Prostate gland (tissue), 2 donors: ENCODE results near the gene FAM222A.

Experiments
- CTCF ChIP-seq, 4 experiments: fragments of 200-600 bp in 2 of 4; fragments of 450-650 bp in 2 of 4; sonication (generic) in 2 of 4; IDR thresholded peaks; 1 replicate in 3 of 4; 2 replicates in 1 of 4; pipeline ENCODE4 v1.5.1; 2016 to 2019; ENCODE audit warnings: antibody characterized with exemption in 4 of 4, mild to moderate bottlenecking in 2 of 4, moderate library complexity in 2 of 4
- POLR2A ChIP-seq: fragments of 450-650 bp; IDR thresholded peaks from one replicate; pipeline ENCODE4 v1.6.1; 2016; ENCODE audit warnings: antibody characterized with exemption, mild to moderate bottlenecking
- POLR2AphosphoS5 ChIP-seq: sonication (generic); formaldehyde crosslinking; IDR thresholded peaks from one replicate; pipeline ENCODE4 v1.6.1; 2017; ENCODE audit warnings: antibody characterized with exemption

- TF ChIP-seq CTCF (IDR thresholded peaks at IDR 0.05): no peak
- TF ChIP-seq POLR2AphosphoS5: no peak
- no peak for TF ChIP-seq POLR2A
Observed at GRCh38 chr12:109752117-109753053, 38.8 kb downstream of the FAM222A start.
